GM23248 (cell line): ENCODE results near the gene ARL17A. TPM values are rescaled to one million over a fixed set of nuclear protein-coding genes. Genes with fewer than 3 reads are reported as not detected.
"Not testable (repeated sequence)": the region's sequence is repeated elsewhere in the genome, so short reads cannot be mapped to it uniquely, and the experiment has no call there.

ENCODE experiments used
- DNase-seq: peaks from one replicate; pipeline ENCODE4 v3.0.0-alpha.2; 2015
- H2AFZ ChIP-seq: fragments of 200-600 bp; sonication (generic); 2 replicates; pipeline ENCODE4 v1.6.1; 2016; ENCODE audit warnings: antibody characterized with exemption
- H3F3A ChIP-seq: fragments of 200-600 bp; sonication (generic); 2 replicates; pipeline ENCODE4 v1.6.1; 2016; ENCODE audit warnings: mild to moderate bottlenecking, antibody characterized with exemption, mixed run types; ENCODE audit not compliant: insufficient read depth
- H3K27ac ChIP-seq: fragments of 200-600 bp; sonication (generic); 2 replicates; pipeline ENCODE4 v1.5.1; 2016; ENCODE audit warnings: mild to moderate bottlenecking
- H3K27me3 ChIP-seq: fragments of 200-600 bp; sonication (generic); replicated peaks from 2 replicates; pipeline ENCODE4 v1.6.1; 2016; ENCODE audit warnings: mild to moderate bottlenecking; ENCODE audit not compliant: insufficient read depth
- H3K36me3 ChIP-seq: fragments of 200-600 bp; sonication (generic); 2 replicates; pipeline ENCODE4 v1.6.1; 2016; ENCODE audit warnings: low read depth, mild to moderate bottlenecking
- H3K4me1 ChIP-seq: fragments of 200-600 bp; sonication (generic); 2 replicates; pipeline ENCODE4 v1.6.1; 2016; ENCODE audit warnings: mild to moderate bottlenecking; ENCODE audit not compliant: insufficient read depth
- H3K4me2 ChIP-seq: fragments of 200-600 bp; sonication (generic); one replicate; pipeline ENCODE4 v1.6.1; 2016; ENCODE audit warnings: mild to moderate bottlenecking; ENCODE audit not compliant: unreplicated experiment
- H3K4me3 ChIP-seq: fragments of 200-600 bp; sonication (generic); 2 replicates; pipeline ENCODE4 v1.5.1; 2016; ENCODE audit warnings: mild to moderate bottlenecking
- H3K79me2 ChIP-seq: fragments of 200-600 bp; sonication (generic); 2 replicates; pipeline ENCODE4 v1.6.1; 2016; ENCODE audit warnings: mild to moderate bottlenecking; ENCODE audit not compliant: insufficient read depth
- H3K9ac ChIP-seq: fragments of 200-600 bp; sonication (generic); 2 replicates; pipeline ENCODE4 v1.6.1; 2016; ENCODE audit warnings: mild to moderate bottlenecking
- H3K9me2 ChIP-seq: fragments of 200-600 bp; sonication (generic); 2 replicates; pipeline ENCODE4 v1.6.1; 2016; ENCODE audit warnings: mixed run types, mild to moderate bottlenecking, moderate library complexity; ENCODE audit not compliant: insufficient read depth
- H3K9me3 ChIP-seq: fragments of 200-600 bp; sonication (generic); one replicate; pipeline ENCODE4 v1.6.1; 2017; ENCODE audit warnings: low read depth
- H4K20me1 ChIP-seq: fragments of 200-600 bp; sonication (generic); 2 replicates; pipeline ENCODE4 v1.6.0; 2016; ENCODE audit not compliant: insufficient read depth
- WGBS, 2 experiments: methylation state at CpG; one replicate each; pipeline ENCODE4 v1.1.6; 2015 to 2017; ENCODE audit warnings: low lambda C conversion rate in 2 of 2, low coverage in 1 of 2; ENCODE audit errors: missing lambda C conversion rate in 2 of 2; 5-methylcytosine and 5-hydroxymethylcytosine counted together
- in situ Hi-C: fragments of 300-500 bp; cut with MboI; formaldehyde crosslinking; loops from 2 replicates; pipeline ENCODE4 v1.15.0; 2020
- polyA plus RNA-seq: library from polyadenylated mRNA; unstranded; fragments of >200 nt; fragmentation: Nextera tagmentation; extraction: Ambion mirVana; gene quantifications from 2 replicates; pipeline ENCODE4 v1.2.1, GENCODE V29; 2016
- total RNA-seq: library from RNA; depleted of rRNA; stranded (reverse); fragments of >200 nt; shearing (Covaris generic); gene quantifications from 2 replicates; pipeline ENCODE4 v1.2.3, GENCODE V29; 2014

Gene ARL17A
- total and polyA plus RNA-seq, 2 experiments from 2014 or later = 3.8 to 6.6 TPM

- H3K9me2 ChIP-seq, in situ Hi-C loops, H3K79me2 ChIP-seq, H3K4me2 ChIP-seq, H3K4me1 ChIP-seq, H2AFZ ChIP-seq, H3K36me3 ChIP-seq, H4K20me1 ChIP-seq, DNase-seq, H3K9me3 ChIP-seq, H3K9ac ChIP-seq, H3K27me3 ChIP-seq, H3K27ac ChIP-seq, H3K4me3 ChIP-seq, H3F3A ChIP-seq: not testable (repeated sequence)
- no CpG with 5 or more reads among the region's 1 CpG for WGBS, 2 experiments
These were observed 34.4 kb upstream of the ARL17A start for GRCh38 chr17:46613876-46614275.

- in situ Hi-C loops = not testable (repeated sequence)
- WGBS, 2 experiments = 70 to 86% methylated on average over 1 of the region's 2 CpGs
These were observed 31.8 kb upstream of the ARL17A start for GRCh38 chr17:46611304-46611703.

GRCh38 chr17:46603125-46603524 lies 23.6 kb upstream of the ARL17A start:
- H3K27me3 ChIP-seq, H2AFZ ChIP-seq, H3K4me3 ChIP-seq, in situ Hi-C loops, H3K4me1 ChIP-seq, H4K20me1 ChIP-seq, H3K27ac ChIP-seq, DNase-seq, H3K9me3 ChIP-seq, H3K79me2 ChIP-seq, H3K36me3 ChIP-seq, H3K9ac ChIP-seq, H3F3A ChIP-seq, H3K9me2 ChIP-seq, H3K4me2 ChIP-seq: not testable (repeated sequence)

More at GRCh38 chr17:46611304-46611703, 31.8 kb upstream of the ARL17A start:
- not testable (repeated sequence) for H3K9me2 ChIP-seq, H3K79me2 ChIP-seq, H3F3A ChIP-seq, H3K27ac ChIP-seq, H3K36me3 ChIP-seq, H3K9me3 ChIP-seq, H3K4me2 ChIP-seq, H4K20me1 ChIP-seq, H3K9ac ChIP-seq, H2AFZ ChIP-seq, H3K4me3 ChIP-seq, DNase-seq, H3K4me1 ChIP-seq, H3K27me3 ChIP-seq

- H3K9me3 ChIP-seq, H3K9ac ChIP-seq, H2AFZ ChIP-seq, H3K9me2 ChIP-seq, H3K27me3 ChIP-seq, H3K27ac ChIP-seq, in situ Hi-C loops, H3K4me2 ChIP-seq, H3K79me2 ChIP-seq, H4K20me1 ChIP-seq, DNase-seq, H3K36me3 ChIP-seq, H3K4me3 ChIP-seq, H3F3A ChIP-seq, H3K4me1 ChIP-seq: not testable (repeated sequence)
- no CpG with 5 or more reads among the region's 3 CpGs for WGBS, 2 experiments
These were observed 21.3 kb upstream of the ARL17A start for GRCh38 chr17:46600767-46601166.

- H3K4me2 ChIP-seq, H3K36me3 ChIP-seq, H3K4me1 ChIP-seq, H3F3A ChIP-seq, H3K79me2 ChIP-seq, H3K27ac ChIP-seq, H2AFZ ChIP-seq, H3K4me3 ChIP-seq, H3K27me3 ChIP-seq, H3K9ac ChIP-seq, H3K9me2 ChIP-seq, in situ Hi-C loops, H3K9me3 ChIP-seq, H4K20me1 ChIP-seq, DNase-seq: not testable (repeated sequence)
- 63 to 65% methylated on average over 3 of the region's 3 CpGs for WGBS, 2 experiments
These were observed 18.9 kb upstream of the ARL17A start for GRCh38 chr17:46598344-46598931.

GRCh38 chr17:46591332-46591731 lies 11.8 kb upstream of the ARL17A start:
- DNase-seq, H3K27ac ChIP-seq, H3F3A ChIP-seq, H3K4me2 ChIP-seq, H3K9me2 ChIP-seq, H4K20me1 ChIP-seq, H3K4me3 ChIP-seq, in situ Hi-C loops, H3K36me3 ChIP-seq, H3K9ac ChIP-seq, H3K9me3 ChIP-seq, H3K79me2 ChIP-seq, H3K27me3 ChIP-seq, H2AFZ ChIP-seq, H3K4me1 ChIP-seq: not testable (repeated sequence)
- no CpG with 5 or more reads among the region's 7 CpGs for WGBS, 2 experiments

GRCh38 chr17:46590157-46591146 lies 11.0 kb upstream of the ARL17A start, which contains the start of gene NSF:
Gene NSF (plus strand): TSS chr17:46590669. CDS start chr17:46590776, 107 bp downstream.
- in situ Hi-C loops, H3K9ac ChIP-seq: not testable (repeated sequence)

More at GRCh38 chr17:46590157-46591146, 11.0 kb upstream of the ARL17A start, which contains the start of gene NSF:
- not testable (repeated sequence) for H3K79me2 ChIP-seq, H2AFZ ChIP-seq, H3K9me3 ChIP-seq, H3K4me3 ChIP-seq, H3K36me3 ChIP-seq, H3K4me2 ChIP-seq, H4K20me1 ChIP-seq, H3K4me1 ChIP-seq, H3K9me2 ChIP-seq, DNase-seq, H3K27me3 ChIP-seq, H3F3A ChIP-seq, H3K27ac ChIP-seq
- WGBS, 2 experiments = no CpG with 5 or more reads among the region's 95 CpGs
